BJ (cell line): Measurements from ENCODE around the gene ZNF470. TPM values are rescaled to one million over a fixed set of nuclear protein-coding genes. Genes with fewer than 3 reads are reported as not detected.

ENCODE experiments used
- CTCF ChIA-PET: fragments of 350-600 bp; formaldehyde crosslinking; extraction: SDS; loops from one replicate; lab custom pipeline; 2021; ENCODE audit warnings: antibody characterized with exemption, inconsistent platforms; lab: Yijun Ruan, JAX
- POLR2A ChIA-PET: fragments of 300-600 bp; sonication (Branson Sonifier 250); formaldehyde crosslinking; extraction: SDS; loops from one replicate; lab custom pipeline; 2021; ENCODE audit warnings: antibody characterized with exemption; lab: Charles Lee
- DNase-seq: peaks from one replicate; pipeline ENCODE4 v3.0.0-alpha.2; 2011; ENCODE audit warnings: low read depth
- H3K27me3 ChIP-seq: 2 replicates; pipeline ENCODE4 v1.6.0; 2011; ENCODE audit warnings: low read length; ENCODE audit not compliant: control insufficient read depth, insufficient read depth
- H3K36me3 ChIP-seq: 2 replicates; pipeline ENCODE4 v1.5.1; 2011; ENCODE audit warnings: low read length; ENCODE audit not compliant: control insufficient read depth, insufficient read depth
- H3K4me3 ChIP-seq: 2 replicates; pipeline ENCODE4 v1.5.1; 2011; ENCODE audit warnings: low read depth, mild to moderate bottlenecking, control low read depth, low read length
- polyA plus RNA-seq: library from polyadenylated mRNA; depleted of rRNA; stranded (reverse); fragments of >200 nt; gene quantifications from 2 replicates; pipeline ENCODE4 v1.2.3, GENCODE V29; 2011
- TF ChIP-seq, protein P1 (sequence below): IDR thresholded peaks from 2 replicates; pipeline ENCODE4 v1.5.1; 2011; ENCODE audit warnings: low read depth, mild to moderate bottlenecking, control low read depth, inconsistent platforms, low read length, moderate library complexity; ENCODE audit not compliant: insufficient read depth

The ZNF470 gene
- polyA plus RNA-seq, 1 experiment, result 1.7 TPM

DNA sequence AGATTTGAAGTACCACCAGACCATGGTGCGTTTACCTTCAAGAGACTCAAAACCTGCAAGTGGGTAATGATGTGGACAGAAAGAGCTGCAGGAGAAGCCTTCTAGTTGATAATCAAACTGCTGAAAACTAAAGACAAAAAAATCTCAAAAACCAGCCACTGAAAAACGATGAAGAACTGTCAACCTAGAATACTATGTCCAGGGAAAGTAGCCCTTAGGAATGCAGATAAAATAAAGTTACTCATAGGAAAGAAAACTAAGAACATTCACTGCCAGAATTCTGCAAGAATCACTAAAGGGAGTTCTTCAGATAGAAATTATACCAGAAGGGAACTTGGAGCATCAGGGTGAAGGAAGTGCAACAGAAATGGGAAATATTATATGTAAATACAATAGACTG, 5.3 kb downstream of the ZNF470 start:
- CTCF ChIA-PET, result no interaction called here
- no peak overlapping the region for H3K4me3 ChIP-seq
- no peak for DNase-seq
- TF ChIP-seq, protein P1, sequence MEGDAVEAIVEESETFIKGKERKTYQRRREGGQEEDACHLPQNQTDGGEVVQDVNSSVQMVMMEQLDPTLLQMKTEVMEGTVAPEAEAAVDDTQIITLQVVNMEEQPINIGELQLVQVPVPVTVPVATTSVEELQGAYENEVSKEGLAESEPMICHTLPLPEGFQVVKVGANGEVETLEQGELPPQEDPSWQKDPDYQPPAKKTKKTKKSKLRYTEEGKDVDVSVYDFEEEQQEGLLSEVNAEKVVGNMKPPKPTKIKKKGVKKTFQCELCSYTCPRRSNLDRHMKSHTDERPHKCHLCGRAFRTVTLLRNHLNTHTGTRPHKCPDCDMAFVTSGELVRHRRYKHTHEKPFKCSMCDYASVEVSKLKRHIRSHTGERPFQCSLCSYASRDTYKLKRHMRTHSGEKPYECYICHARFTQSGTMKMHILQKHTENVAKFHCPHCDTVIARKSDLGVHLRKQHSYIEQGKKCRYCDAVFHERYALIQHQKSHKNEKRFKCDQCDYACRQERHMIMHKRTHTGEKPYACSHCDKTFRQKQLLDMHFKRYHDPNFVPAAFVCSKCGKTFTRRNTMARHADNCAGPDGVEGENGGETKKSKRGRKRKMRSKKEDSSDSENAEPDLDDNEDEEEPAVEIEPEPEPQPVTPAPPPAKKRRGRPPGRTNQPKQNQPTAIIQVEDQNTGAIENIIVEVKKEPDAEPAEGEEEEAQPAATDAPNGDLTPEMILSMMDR, result no peak
- no peaks in the 10 kb centered on the region for H3K27me3 ChIP-seq
- POLR2A ChIA-PET, result no interaction called here
- H3K36me3 ChIP-seq, result peaks cover 7% of the 10 kb centered on the region

DNA sequence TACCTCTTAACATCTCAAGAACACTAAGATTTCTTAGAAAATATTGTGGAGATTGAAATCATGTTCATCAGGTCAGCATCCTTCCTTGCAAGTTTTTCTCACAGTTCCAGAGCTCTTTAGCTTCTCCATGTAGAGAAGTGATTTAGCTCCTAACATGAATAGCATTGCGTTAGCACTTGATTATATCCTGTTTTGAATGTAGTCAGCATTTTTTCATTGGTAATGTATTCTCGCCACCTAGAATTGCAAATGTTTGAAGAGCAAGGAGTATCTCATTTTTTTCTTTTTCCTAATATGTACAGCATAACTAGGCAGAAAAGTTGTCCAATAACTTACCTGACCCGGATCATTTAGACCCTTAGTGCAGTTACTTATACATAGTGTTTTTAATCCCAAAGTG, 6.6 kb downstream of the ZNF470 start:
- Histone ChIP-seq H3K27me3 (no peaks in the 10 kb centered on the region), H3K36me3 (peaks cover 7% of the 10 kb centered on the region), H3K4me3 (no peak overlapping the region)
- CTCF ChIA-PET, result no interaction called here
- TF ChIP-seq, protein P1, result no peak
- POLR2A ChIA-PET, result interaction anchor here (0.5 kb wide), 1 partner anchor 50 kb away, joined by 5 read pairs; no protein-coding TSS in a partner anchor
- no peak for DNase-seq

DNA sequence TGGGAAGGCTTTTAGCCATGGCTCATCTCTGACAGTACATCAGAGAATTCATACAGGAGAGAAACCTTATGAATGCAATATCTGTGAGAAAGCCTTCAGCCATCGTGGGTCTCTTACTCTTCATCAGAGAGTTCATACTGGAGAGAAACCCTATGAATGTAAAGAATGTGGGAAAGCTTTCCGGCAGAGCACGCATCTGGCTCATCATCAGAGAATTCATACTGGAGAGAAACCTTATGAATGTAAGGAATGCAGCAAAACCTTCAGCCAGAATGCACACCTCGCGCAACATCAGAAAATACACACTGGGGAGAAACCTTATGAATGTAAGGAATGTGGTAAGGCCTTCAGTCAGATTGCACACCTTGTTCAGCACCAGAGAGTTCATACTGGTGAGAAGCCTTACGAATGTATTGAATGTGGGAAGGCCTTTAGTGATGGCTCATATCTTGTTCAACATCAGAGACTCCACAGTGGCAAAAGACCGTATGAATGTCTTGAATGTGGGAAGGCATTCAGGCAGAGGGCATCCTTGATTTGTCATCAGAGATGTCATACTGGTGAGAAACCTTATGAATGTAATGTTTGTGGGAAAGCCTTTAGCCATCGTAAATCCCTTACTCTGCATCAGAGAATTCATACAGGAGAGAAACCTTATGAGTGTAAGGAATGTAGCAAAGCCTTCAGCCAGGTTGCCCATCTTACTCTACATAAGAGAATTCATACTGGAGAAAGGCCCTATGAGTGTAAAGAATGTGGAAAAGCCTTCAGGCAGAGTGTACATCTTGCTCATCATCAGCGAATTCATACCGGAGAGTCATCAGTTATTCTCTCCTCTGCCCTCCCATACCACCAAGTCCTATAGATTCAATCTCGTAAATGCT, 10.7 kb downstream of the ZNF470 start:
- Histone ChIP-seq H3K27me3 (no peaks in the 10 kb centered on the region), H3K4me3 (no peak overlapping the region), H3K36me3 (peaks cover 1% of the 10 kb centered on the region)
- DNase-seq, result no peak
- POLR2A ChIA-PET, result no interaction called here
- TF ChIP-seq, protein P1, result no peak
- CTCF ChIA-PET, result no interaction called here

DNA sequence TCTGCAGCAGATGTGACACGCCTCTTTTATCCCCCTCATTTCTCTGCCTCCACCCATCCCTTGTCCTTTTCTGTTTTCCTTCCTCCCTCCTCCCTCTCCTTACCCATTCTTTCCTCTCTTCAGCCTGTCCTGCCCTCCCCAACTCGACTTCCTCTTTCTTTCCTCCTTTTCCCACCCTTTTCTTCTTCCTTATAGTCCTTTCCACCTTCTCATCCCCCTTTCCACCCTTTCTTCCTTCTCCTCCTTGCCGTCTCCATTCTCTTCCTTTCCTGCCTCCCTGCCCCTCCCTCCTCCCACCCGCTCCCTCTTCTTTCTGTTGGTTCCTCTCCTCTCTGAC, 27.1 kb downstream of the ZNF470 start:
- DNase-seq, result no peak
- POLR2A ChIA-PET, result no interaction called here
- Histone ChIP-seq H3K36me3 (no peaks in the 10 kb centered on the region; the same call in 1 of the 2 replicates), H3K27me3 (no peaks in the 10 kb centered on the region), H3K4me3 (peak overlapping the region; percentile 99)
- CTCF ChIA-PET, result no interaction called here
- TF ChIP-seq, protein P1, result no peak

DNA sequence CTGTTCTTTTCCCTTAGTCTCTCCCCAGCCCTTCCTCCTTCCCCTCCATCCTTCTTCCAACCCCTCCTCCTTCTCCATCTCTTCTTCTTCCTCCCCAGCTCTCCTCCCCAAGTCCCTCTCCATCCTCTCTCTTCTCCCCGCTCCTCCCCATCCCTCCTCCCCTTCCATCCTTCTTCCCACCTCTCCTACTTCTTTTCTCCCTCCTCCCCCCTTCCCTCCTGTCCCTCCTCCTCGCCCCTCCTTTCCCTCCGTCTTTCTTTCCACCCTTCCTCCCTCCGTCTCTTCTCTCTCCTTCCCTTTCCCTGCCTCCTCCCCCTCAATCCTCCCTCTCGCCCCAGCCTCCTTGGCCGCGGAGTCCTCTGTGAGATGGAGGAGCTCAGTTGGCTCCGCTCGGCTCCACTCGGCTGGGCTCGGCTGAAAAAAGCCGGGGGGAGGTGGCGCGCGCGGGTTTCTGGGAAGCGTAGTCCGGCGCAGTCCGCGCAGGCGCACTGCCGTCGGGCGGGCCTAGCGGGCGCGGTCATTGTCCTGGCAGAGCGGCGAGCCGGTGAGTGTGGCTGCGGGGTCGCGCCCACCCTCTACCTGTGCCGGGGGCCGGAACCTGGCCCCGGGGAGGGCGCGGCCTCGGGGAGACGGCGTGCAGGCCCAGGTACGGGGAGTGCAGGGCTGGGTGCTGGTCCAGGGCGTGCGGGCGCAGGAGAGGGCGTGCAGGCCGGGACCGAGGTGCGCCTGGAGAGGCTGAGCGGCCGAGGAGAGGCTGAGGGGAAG, 27.7 kb downstream of the ZNF470 start, which contains the start of gene ZNF71:
Gene ZNF71, plus strand, starts transcription at position 520 of the 765 bp plus-strand sequence. CDS start 6,257 bp downstream, outside the sequence.
- H3K27me3 ChIP-seq, result no peaks in the 10 kb centered on the region
- no peaks in the 10 kb centered on the region; the same call in 1 of the 2 replicates for H3K36me3 ChIP-seq
- ChIA-PET POLR2A (no interaction called here), CTCF (no interaction called here)
- TF ChIP-seq, protein P1, result no peak
- peak; percentile 26 for DNase-seq
- H3K4me3 ChIP-seq, result peak within 1 kb of the TSS; percentile 99
